ENCODE results near the gene CCL16.

The CCL16 gene

GRCh38 chr17:35984140-35984539 is 2.8 kb upstream of the CCL16 start:
- Histone ChIP-seq H3K9me3 (ENCODE audit: control insufficient read depth, low read length) (no peaks in the 10 kb centered on the region), H3K36me3 (ENCODE audit: control insufficient read depth, insufficient read depth, low read length) (no peaks in the 10 kb centered on the region), H3K4me3 (ENCODE audit: extremely low read depth, insufficient read depth, low read length, poor library complexity, severe bottlenecking) (no peak overlapping the region), H3K27ac (ENCODE audit: low read depth, low read length, severe bottlenecking) (no peak overlapping the region), H3K4me1 (ENCODE audit: control insufficient read depth, insufficient read depth, low read length, poor library complexity, severe bottlenecking) (no peaks in the 10 kb centered on the region)
- WGBS, 2 experiments (ENCODE audit: insufficient coverage in 2 of 2), result 96% methylated on average over 5 of the region's 6 CpGs; no CpG with 5 or more reads in 1 of the 2 experiments

DNA sequence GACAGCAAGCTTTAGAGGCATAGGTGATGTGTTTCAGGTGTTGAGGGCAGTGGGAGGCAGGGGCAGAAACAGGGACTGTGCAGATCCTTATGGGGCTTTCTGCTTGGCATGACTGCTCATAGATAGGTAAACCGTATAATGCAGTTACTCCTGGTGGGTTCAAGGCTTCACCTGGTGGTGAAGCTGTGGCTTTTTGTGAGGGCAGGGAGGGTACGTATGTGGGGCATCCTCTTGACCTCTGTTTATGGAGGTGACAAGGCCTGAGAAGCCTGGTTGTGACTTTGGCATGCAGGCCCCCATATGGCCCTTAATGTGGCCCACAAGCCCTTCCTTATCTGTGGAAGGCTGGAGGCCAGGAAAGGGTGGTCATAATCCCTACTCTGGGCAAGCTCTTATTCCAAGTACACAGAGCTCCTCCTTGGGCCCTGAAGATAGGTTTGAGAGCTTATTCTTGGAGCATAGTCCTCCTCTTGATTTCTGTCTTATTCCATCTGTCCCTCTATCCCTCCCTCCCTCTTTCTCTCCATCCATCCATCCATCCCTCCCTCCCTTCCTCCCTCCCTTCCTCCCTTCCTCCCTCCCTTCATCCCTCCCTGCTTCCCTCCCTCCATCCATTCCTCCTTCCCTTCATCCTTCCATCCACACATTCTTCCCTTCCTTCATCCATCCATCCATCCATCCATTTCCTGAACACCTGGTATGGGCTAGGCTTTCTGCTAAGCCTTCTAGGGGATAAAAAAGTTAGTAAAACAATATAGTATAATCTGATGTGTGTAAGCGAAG is 1.3 kb upstream of the CCL16 start:
- WGBS, 2 experiments (ENCODE audit: insufficient coverage in 2 of 2), result 83 to 91% methylated on average over 2 of the region's 3 CpGs
- H3K9me3 ChIP-seq (ENCODE audit: control insufficient read depth, low read length), result no peaks in the 10 kb centered on the region
- H3K4me3 ChIP-seq (ENCODE audit: extremely low read depth, insufficient read depth, low read length, poor library complexity, severe bottlenecking), result no peak overlapping the region
- H3K4me1 ChIP-seq (ENCODE audit: control insufficient read depth, insufficient read depth, low read length, poor library complexity, severe bottlenecking), result no peaks in the 10 kb centered on the region
- no peaks in the 10 kb centered on the region for H3K36me3 ChIP-seq (ENCODE audit: control insufficient read depth, insufficient read depth, low read length)
- H3K27ac ChIP-seq (ENCODE audit: low read depth, low read length, severe bottlenecking), result no peak overlapping the region

DNA sequence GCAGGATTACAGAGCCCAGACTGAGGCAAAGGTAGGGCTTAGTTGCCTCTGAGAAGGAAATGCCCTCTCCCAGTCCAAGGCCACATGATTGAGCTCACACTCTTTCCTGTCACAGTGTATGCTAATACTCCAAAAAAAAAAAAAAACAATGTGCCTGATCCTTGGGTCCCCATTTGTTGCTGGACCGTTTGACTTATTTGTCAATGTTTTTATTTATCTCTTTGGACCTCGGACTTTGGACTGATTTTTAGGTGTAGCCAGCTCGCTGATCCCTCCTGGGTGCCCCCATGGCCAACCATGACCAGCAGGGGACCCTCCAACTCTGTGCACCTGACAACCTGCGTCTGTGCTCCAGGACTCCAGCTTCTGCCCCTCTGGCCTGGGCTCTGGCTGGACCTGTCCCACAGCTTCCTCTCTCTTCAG is 622 bp upstream of the CCL16 start:
- H3K4me3 ChIP-seq (ENCODE audit: extremely low read depth, insufficient read depth, low read length, poor library complexity, severe bottlenecking), result no peak overlapping the region
- H3K36me3 ChIP-seq (ENCODE audit: control insufficient read depth, insufficient read depth, low read length), result no peaks in the 10 kb centered on the region
- no peak overlapping the region for H3K27ac ChIP-seq (ENCODE audit: low read depth, low read length, severe bottlenecking)
- no peaks in the 10 kb centered on the region for H3K9me3 ChIP-seq (ENCODE audit: control insufficient read depth, low read length)
- no peaks in the 10 kb centered on the region for H3K4me1 ChIP-seq (ENCODE audit: control insufficient read depth, insufficient read depth, low read length, poor library complexity, severe bottlenecking)
- WGBS, 2 experiments (ENCODE audit: insufficient coverage in 2 of 2), result 72 to 87% methylated on average over 4 of the region's 4 CpGs

GRCh38 chr17:35978346-35978745 is 3.0 kb downstream of the CCL16 start:
- Histone ChIP-seq H3K9me3 (ENCODE audit: control insufficient read depth, low read length) (no peaks in the 10 kb centered on the region), H3K4me1 (ENCODE audit: control insufficient read depth, insufficient read depth, low read length, poor library complexity, severe bottlenecking) (peaks cover 7% of the 10 kb centered on the region), H3K4me3 (ENCODE audit: extremely low read depth, insufficient read depth, low read length, poor library complexity, severe bottlenecking) (no peak overlapping the region), H3K27ac (ENCODE audit: low read depth, low read length, severe bottlenecking) (no peak overlapping the region), H3K36me3 (ENCODE audit: control insufficient read depth, insufficient read depth, low read length) (no peaks in the 10 kb centered on the region)
- WGBS, 2 experiments (ENCODE audit: insufficient coverage in 2 of 2), result no CpG with 5 or more reads among the region's 3 CpGs

- Histone ChIP-seq H3K36me3 (ENCODE audit: control insufficient read depth, insufficient read depth, low read length) (no peaks in the 10 kb centered on the region), H3K4me3 (ENCODE audit: extremely low read depth, insufficient read depth, low read length, poor library complexity, severe bottlenecking) (no peak overlapping the region), H3K4me1 (ENCODE audit: control insufficient read depth, insufficient read depth, low read length, poor library complexity, severe bottlenecking) (peaks cover 13% of the 10 kb centered on the region), H3K27ac (ENCODE audit: low read depth, low read length, severe bottlenecking) (no peak overlapping the region), H3K9me3 (ENCODE audit: control insufficient read depth, low read length) (no peaks in the 10 kb centered on the region)
- WGBS, 2 experiments (ENCODE audit: insufficient coverage in 2 of 2), result 91 to 98% methylated on average over 6 to 7 of the region's 7 CpGs
Measured at GRCh38 chr17:35977509-35977908, 3.8 kb downstream of the CCL16 start.

GRCh38 chr17:35973333-35974260 is 7.7 kb downstream of the CCL16 start:
- H3K4me3 ChIP-seq (ENCODE audit: extremely low read depth, insufficient read depth, low read length, poor library complexity, severe bottlenecking), result no peak overlapping the region
- H3K4me1 ChIP-seq (ENCODE audit: control insufficient read depth, insufficient read depth, low read length, poor library complexity, severe bottlenecking), result peaks cover 13% of the 10 kb centered on the region
- H3K36me3 ChIP-seq (ENCODE audit: control insufficient read depth, insufficient read depth, low read length), result no peaks in the 10 kb centered on the region
- WGBS, 2 experiments (ENCODE audit: insufficient coverage in 2 of 2), result 77 to 90% methylated on average over 6 to 9 of the region's 10 CpGs
- H3K27ac ChIP-seq (ENCODE audit: low read depth, low read length, severe bottlenecking), result no peak overlapping the region
- H3K9me3 ChIP-seq (ENCODE audit: control insufficient read depth, low read length), result no peaks in the 10 kb centered on the region

DNA sequence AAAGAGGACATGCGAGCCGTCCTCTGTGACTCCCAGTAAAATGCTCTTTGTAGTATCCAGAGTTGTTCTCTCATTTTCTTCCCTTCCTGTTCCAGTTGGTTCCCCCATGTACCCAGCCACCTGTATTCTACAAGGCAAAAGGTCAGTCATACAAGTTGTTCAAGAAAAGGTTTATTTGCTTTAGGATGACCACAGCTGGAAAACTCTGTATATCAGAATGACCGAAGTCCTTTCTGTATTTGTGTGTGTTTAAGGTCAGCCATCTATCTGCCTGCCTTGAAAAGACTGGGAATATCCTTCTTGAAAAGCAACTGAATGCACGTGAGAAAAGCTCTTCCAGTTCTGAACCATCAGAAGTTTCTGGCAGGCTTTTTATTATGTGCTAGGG is 8.4 kb downstream of the CCL16 start:
- Histone ChIP-seq H3K27ac (ENCODE audit: low read depth, low read length, severe bottlenecking) (no peak overlapping the region), H3K36me3 (ENCODE audit: control insufficient read depth, insufficient read depth, low read length) (no peaks in the 10 kb centered on the region), H3K4me3 (ENCODE audit: extremely low read depth, insufficient read depth, low read length, poor library complexity, severe bottlenecking) (no peak overlapping the region), H3K9me3 (ENCODE audit: control insufficient read depth, low read length) (no peaks in the 10 kb centered on the region), H3K4me1 (ENCODE audit: control insufficient read depth, insufficient read depth, low read length, poor library complexity, severe bottlenecking) (peaks cover 13% of the 10 kb centered on the region)
- 98 to 100% methylated on average over 3 to 4 of the region's 4 CpGs for WGBS, 2 experiments (ENCODE audit: insufficient coverage in 2 of 2)

DNA sequence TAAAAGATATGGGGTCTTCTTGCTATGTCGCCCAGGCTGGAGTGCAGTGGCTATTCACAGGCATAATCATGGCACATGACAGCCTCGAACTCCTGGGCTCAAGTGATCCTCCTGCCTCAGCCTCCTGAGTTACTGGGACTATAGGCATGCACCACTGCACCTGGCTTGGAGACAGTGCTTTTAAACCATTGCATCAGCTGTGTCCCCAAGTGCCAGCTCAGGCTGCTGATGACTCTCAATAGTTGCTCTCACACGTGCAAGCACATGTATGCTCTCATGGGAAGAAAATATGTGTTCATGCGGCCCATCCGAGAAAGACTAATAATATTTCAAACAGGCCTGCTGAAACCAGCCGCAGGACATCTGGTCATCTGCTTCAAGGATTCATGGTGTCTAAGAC is 8.8 kb downstream of the CCL16 start:
- H3K27ac ChIP-seq (ENCODE audit: low read depth, low read length, severe bottlenecking), result no peak overlapping the region
- WGBS, 2 experiments (ENCODE audit: insufficient coverage in 2 of 2), result 92 to 97% methylated on average over 6 of the region's 6 CpGs
- H3K4me1 ChIP-seq (ENCODE audit: control insufficient read depth, insufficient read depth, low read length, poor library complexity, severe bottlenecking), result peaks cover 13% of the 10 kb centered on the region
- H3K9me3 ChIP-seq (ENCODE audit: control insufficient read depth, low read length), result no peaks in the 10 kb centered on the region
- H3K36me3 ChIP-seq (ENCODE audit: control insufficient read depth, insufficient read depth, low read length), result no peaks in the 10 kb centered on the region
- no peak overlapping the region for H3K4me3 ChIP-seq (ENCODE audit: extremely low read depth, insufficient read depth, low read length, poor library complexity, severe bottlenecking)

DNA sequence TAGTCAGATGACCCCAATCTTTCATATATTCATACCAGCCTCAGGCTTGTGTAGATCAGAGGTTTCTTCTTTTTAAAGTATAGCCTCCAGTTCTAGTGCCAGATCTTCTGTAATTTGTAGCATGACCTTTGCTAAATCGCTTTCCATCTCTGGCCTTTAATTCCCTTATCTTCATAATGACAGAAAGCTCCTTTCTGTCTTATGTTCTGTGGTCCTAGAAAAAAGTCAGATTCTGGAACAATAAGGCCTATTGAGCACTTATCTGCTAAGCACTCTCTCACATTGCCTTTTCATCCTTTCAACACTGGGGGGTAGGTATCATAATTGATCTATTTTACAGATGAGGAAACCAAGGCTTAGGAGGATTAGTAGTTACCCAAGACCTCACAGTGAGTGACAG is 9.2 kb downstream of the CCL16 start:
- no peak overlapping the region for H3K4me3 ChIP-seq (ENCODE audit: extremely low read depth, insufficient read depth, low read length, poor library complexity, severe bottlenecking)
- WGBS, 2 experiments (ENCODE audit: insufficient coverage in 2 of 2), result 80% methylated on average over 1 of the region's 1 CpG; no CpG with 5 or more reads in 1 of the 2 experiments
- H3K36me3 ChIP-seq (ENCODE audit: control insufficient read depth, insufficient read depth, low read length), result no peaks in the 10 kb centered on the region
- peaks cover 13% of the 10 kb centered on the region for H3K4me1 ChIP-seq (ENCODE audit: control insufficient read depth, insufficient read depth, low read length, poor library complexity, severe bottlenecking)
- H3K27ac ChIP-seq (ENCODE audit: low read depth, low read length, severe bottlenecking), result no peak overlapping the region
- H3K9me3 ChIP-seq (ENCODE audit: control insufficient read depth, low read length), result no peaks in the 10 kb centered on the region

- WGBS, 2 experiments (ENCODE audit: insufficient coverage in 2 of 2), result 49 to 69% methylated on average over 6 to 7 of the region's 8 CpGs
Measured at GRCh38 chr17:35969558-35970380, 11.5 kb downstream of the CCL16 start.

More at GRCh38 chr17:35969558-35970380, 11.5 kb downstream of the CCL16 start:
- Histone ChIP-seq H3K9me3 (ENCODE audit: control insufficient read depth, low read length) (no peaks in the 10 kb centered on the region), H3K4me1 (ENCODE audit: control insufficient read depth, insufficient read depth, low read length, poor library complexity, severe bottlenecking) (peaks cover 13% of the 10 kb centered on the region), H3K36me3 (ENCODE audit: control insufficient read depth, insufficient read depth, low read length) (no peaks in the 10 kb centered on the region), H3K4me3 (ENCODE audit: extremely low read depth, insufficient read depth, low read length, poor library complexity, severe bottlenecking) (no peak overlapping the region), H3K27ac (ENCODE audit: low read depth, low read length, severe bottlenecking) (no peak overlapping the region)
